Measurements from ENCODE around the gene GCLC.

Gene GCLC

GRCh38 chr6:53500095-53500494 is 44.8 kb downstream of the GCLC start:
- Histone ChIP-seq H3K27me3 (ENCODE audit: control insufficient read depth, insufficient read depth, low read length) (no peaks in the 10 kb centered on the region), H3K9ac (ENCODE audit: low read depth, low read length) (no peak overlapping the region), H3K4me1 (ENCODE audit: control insufficient read depth, insufficient read depth, low read length) (peaks cover 16% of the 10 kb centered on the region), H3K36me3 (ENCODE audit: insufficient read depth, low read length) (peaks cover 28% of the 10 kb centered on the region), H3K4me3 (ENCODE audit: low read length) (no peak overlapping the region), H3K9me3 (replicated peaks; ENCODE audit: low read length) (no peaks in the 10 kb centered on the region), H3K4me2 (ENCODE audit: low read length) (no peak overlapping the region)

GRCh38 chr6:53499094-53499493 is 45.8 kb downstream of the GCLC start:
- peaks cover 18% of the 10 kb centered on the region for H3K36me3 ChIP-seq (ENCODE audit: insufficient read depth, low read length)
- H3K27me3 ChIP-seq (ENCODE audit: control insufficient read depth, insufficient read depth, low read length) = no peaks in the 10 kb centered on the region
- H3K4me1 ChIP-seq (ENCODE audit: control insufficient read depth, insufficient read depth, low read length) = peaks cover 22% of the 10 kb centered on the region
- no peaks in the 10 kb centered on the region for H3K9me3 ChIP-seq (replicated peaks; ENCODE audit: low read length)
- H3K4me3 ChIP-seq (ENCODE audit: low read length) = no peak overlapping the region
- H3K4me2 ChIP-seq (ENCODE audit: low read length) = no peak overlapping the region
- no peak overlapping the region for H3K9ac ChIP-seq (ENCODE audit: low read depth, low read length)

GRCh38 chr6:53498649-53499048 is 46.3 kb downstream of the GCLC start:
- Histone ChIP-seq H3K9me3 (replicated peaks; ENCODE audit: low read length) (no peaks in the 10 kb centered on the region), H3K4me3 (ENCODE audit: low read length) (no peak overlapping the region), H3K36me3 (ENCODE audit: insufficient read depth, low read length) (peaks cover 18% of the 10 kb centered on the region), H3K4me2 (ENCODE audit: low read length) (no peak overlapping the region), H3K27me3 (ENCODE audit: control insufficient read depth, insufficient read depth, low read length) (no peaks in the 10 kb centered on the region), H3K9ac (ENCODE audit: low read depth, low read length) (no peak overlapping the region), H3K4me1 (ENCODE audit: control insufficient read depth, insufficient read depth, low read length) (peaks cover 26% of the 10 kb centered on the region)

GRCh38 chr6:53497905-53498304 is 47.0 kb downstream of the GCLC start:
- no peaks in the 10 kb centered on the region for H3K9me3 ChIP-seq (replicated peaks; ENCODE audit: low read length)
- H3K36me3 ChIP-seq (ENCODE audit: insufficient read depth, low read length) = peaks cover 11% of the 10 kb centered on the region
- no peak overlapping the region for H3K4me3 ChIP-seq (ENCODE audit: low read length)
- H3K9ac ChIP-seq (ENCODE audit: low read depth, low read length) = no peak overlapping the region
- peaks cover 33% of the 10 kb centered on the region for H3K4me1 ChIP-seq (ENCODE audit: control insufficient read depth, insufficient read depth, low read length)
- H3K27me3 ChIP-seq (ENCODE audit: control insufficient read depth, insufficient read depth, low read length) = no peaks in the 10 kb centered on the region
- no peak overlapping the region for H3K4me2 ChIP-seq (ENCODE audit: low read length)

GRCh38 chr6:53496797-53497375 is 48.0 kb downstream of the GCLC start:
- peaks cover 8% of the 10 kb centered on the region for H3K36me3 ChIP-seq (ENCODE audit: insufficient read depth, low read length)
- peaks cover 33% of the 10 kb centered on the region for H3K4me1 ChIP-seq (ENCODE audit: control insufficient read depth, insufficient read depth, low read length)
- H3K27me3 ChIP-seq (ENCODE audit: control insufficient read depth, insufficient read depth, low read length) = no peaks in the 10 kb centered on the region
- H3K4me3 ChIP-seq (ENCODE audit: low read length) = no peak overlapping the region
- H3K9me3 ChIP-seq (replicated peaks; ENCODE audit: low read length) = no peaks in the 10 kb centered on the region
- peak overlapping the region; percentile 65 for H3K4me2 ChIP-seq (ENCODE audit: low read length)
- no peak overlapping the region for H3K9ac ChIP-seq (ENCODE audit: low read depth, low read length)

GRCh38 chr6:53495506-53496499 is 49.1 kb downstream of the GCLC start:
- H3K27me3 ChIP-seq (ENCODE audit: control insufficient read depth, insufficient read depth, low read length) = no peaks in the 10 kb centered on the region
- H3K4me3 ChIP-seq (ENCODE audit: low read length) = no peak overlapping the region
- H3K4me1 ChIP-seq (ENCODE audit: control insufficient read depth, insufficient read depth, low read length) = peaks cover 33% of the 10 kb centered on the region
- H3K4me2 ChIP-seq (ENCODE audit: low read length) = no peak overlapping the region
- no peak overlapping the region for H3K9ac ChIP-seq (ENCODE audit: low read depth, low read length)
- no peaks in the 10 kb centered on the region for H3K9me3 ChIP-seq (replicated peaks; ENCODE audit: low read length)
- peaks cover 8% of the 10 kb centered on the region for H3K36me3 ChIP-seq (ENCODE audit: insufficient read depth, low read length)

GRCh38 chr6:53494076-53494475 is 50.8 kb downstream of the GCLC start:
- Histone ChIP-seq H3K4me3 (ENCODE audit: low read length) (no peak overlapping the region), H3K27me3 (ENCODE audit: control insufficient read depth, insufficient read depth, low read length) (no peaks in the 10 kb centered on the region), H3K4me1 (ENCODE audit: control insufficient read depth, insufficient read depth, low read length) (peaks cover 33% of the 10 kb centered on the region), H3K9me3 (replicated peaks; ENCODE audit: low read length) (no peaks in the 10 kb centered on the region), H3K4me2 (ENCODE audit: low read length) (peak overlapping the region; percentile 69), H3K9ac (ENCODE audit: low read depth, low read length) (no peak overlapping the region), H3K36me3 (ENCODE audit: insufficient read depth, low read length) (peaks cover 2% of the 10 kb centered on the region)

GRCh38 chr6:53493635-53494025 is 51.3 kb downstream of the GCLC start:
- Histone ChIP-seq H3K27me3 (ENCODE audit: control insufficient read depth, insufficient read depth, low read length) (no peaks in the 10 kb centered on the region), H3K4me3 (ENCODE audit: low read length) (peak overlapping the region; percentile 14), H3K4me1 (ENCODE audit: control insufficient read depth, insufficient read depth, low read length) (peaks cover 33% of the 10 kb centered on the region), H3K4me2 (ENCODE audit: low read length) (peak overlapping the region; percentile 69), H3K9me3 (replicated peaks; ENCODE audit: low read length) (no peaks in the 10 kb centered on the region), H3K36me3 (ENCODE audit: insufficient read depth, low read length) (no peaks in the 10 kb centered on the region), H3K9ac (ENCODE audit: low read depth, low read length) (no peak overlapping the region)

GRCh38 chr6:53492860-53493634 is 51.9 kb downstream of the GCLC start:
- Histone ChIP-seq H3K9me3 (replicated peaks; ENCODE audit: low read length) (no peaks in the 10 kb centered on the region), H3K4me1 (ENCODE audit: control insufficient read depth, insufficient read depth, low read length) (peaks cover 33% of the 10 kb centered on the region), H3K4me3 (ENCODE audit: low read length) (peak overlapping the region; percentile 25)

GRCh38 chr6:53487080-53487479 is 57.8 kb downstream of the GCLC start:
- no peak overlapping the region for H3K9ac ChIP-seq (ENCODE audit: low read depth, low read length)
- no peak overlapping the region for H3K4me2 ChIP-seq (ENCODE audit: low read length)
- H3K36me3 ChIP-seq (ENCODE audit: insufficient read depth, low read length) = no peaks in the 10 kb centered on the region
- no peaks in the 10 kb centered on the region for H3K9me3 ChIP-seq (replicated peaks; ENCODE audit: low read length)
- H3K4me1 ChIP-seq (ENCODE audit: control insufficient read depth, insufficient read depth, low read length) = no peaks in the 10 kb centered on the region
- peaks cover 25% of the 10 kb centered on the region for H3K27me3 ChIP-seq (ENCODE audit: control insufficient read depth, insufficient read depth, low read length)
- H3K4me3 ChIP-seq (ENCODE audit: low read length) = no peak overlapping the region

More at GRCh38 chr6:53492860-53493634, 51.9 kb downstream of the GCLC start:
- no peaks in the 10 kb centered on the region for H3K27me3 ChIP-seq (ENCODE audit: control insufficient read depth, insufficient read depth, low read length)
- H3K9ac ChIP-seq (ENCODE audit: low read depth, low read length) = no peak overlapping the region
- peak overlapping the region; percentile 69 for H3K4me2 ChIP-seq (ENCODE audit: low read length)
- no peaks in the 10 kb centered on the region for H3K36me3 ChIP-seq (ENCODE audit: insufficient read depth, low read length)

- H3K4me3 ChIP-seq (ENCODE audit: low read length) = no peak overlapping the region
- no peak overlapping the region for H3K4me2 ChIP-seq (ENCODE audit: low read length)
- H3K9ac ChIP-seq (ENCODE audit: low read depth, low read length) = no peak overlapping the region
- H3K36me3 ChIP-seq (ENCODE audit: insufficient read depth, low read length) = no peaks in the 10 kb centered on the region
- peaks cover 29% of the 10 kb centered on the region for H3K27me3 ChIP-seq (ENCODE audit: control insufficient read depth, insufficient read depth, low read length)
- no peaks in the 10 kb centered on the region for H3K9me3 ChIP-seq (replicated peaks; ENCODE audit: low read length)
- no peaks in the 10 kb centered on the region for H3K4me1 ChIP-seq (ENCODE audit: control insufficient read depth, insufficient read depth, low read length)
These were observed 58.2 kb downstream of the GCLC start for GRCh38 chr6:53486679-53487078.

All from skeletal muscle satellite cell (primary cell).